K562 (cell line): ENCODE results near the gene C1QTNF5. TPM values are rescaled to one million over a fixed set of nuclear protein-coding genes. Genes with fewer than 3 reads are reported as not detected.

ENCODE experiments used
- CBFA2T3 ChIP-seq: fragments of 450-650 bp; IDR thresholded peaks from 2 replicates; pipeline ENCODE4 v1.6.1; 2017
- DDX20 ChIP-seq: fragments of 450-650 bp; IDR thresholded peaks from 2 replicates; pipeline ENCODE4 v1.6.1; 2016; ENCODE audit warnings: missing genetic modification characterization, low read depth, mild to moderate bottlenecking, missing compliant biosample characterization, moderate library complexity
- HDAC6 ChIP-seq: IDR thresholded peaks from 2 replicates; pipeline ENCODE4 v1.6.1; 2012; ENCODE audit warnings: low read depth, mild to moderate bottlenecking, control low read depth, inconsistent platforms, low read length, moderate library complexity
- JUNB ChIP-seq: fragments of 450-650 bp; formaldehyde crosslinking; conservative IDR thresholded peaks from 2 replicates; pipeline ENCODE4 v1.4.0; 2020; ENCODE audit warnings: mild to moderate bottlenecking
- KDM2B ChIP-seq: fragments of 250-450 bp; sonication (Bioruptor Pico); IDR thresholded peaks from 2 replicates; pipeline ENCODE4 v1.8.0; 2021; ENCODE audit warnings: mild to moderate bottlenecking, moderate library complexity
- L3MBTL2 ChIP-seq: fragments of 450-650 bp; IDR thresholded peaks from 2 replicates; pipeline ENCODE4 v1.6.1; 2016; ENCODE audit warnings: mild to moderate bottlenecking, moderate library complexity
- MBD2 ChIP-seq: sonication (generic); IDR thresholded peaks from 2 replicates; pipeline ENCODE4 v1.6.1; 2016; ENCODE audit warnings: low read depth, borderline replicate concordance
- NELFE ChIP-seq: IDR thresholded peaks from 2 replicates; pipeline ENCODE4 v1.6.1; 2011; ENCODE audit warnings: mild to moderate bottlenecking; ENCODE audit not compliant: insufficient read depth, insufficient read length
- PPARD ChIP-seq: fragments of 250-450 bp; sonication (Bioruptor Pico); IDR thresholded peaks from 2 replicates; pipeline ENCODE4 v1.8.0; 2022; ENCODE audit warnings: inconsistent platforms, mild to moderate bottlenecking, moderate library complexity
- ZFP36 ChIP-seq: fragments of 150-350 bp; IDR thresholded peaks from 2 replicates; pipeline ENCODE4 v1.6.1; 2018; ENCODE audit warnings: low read length, low read depth; ENCODE audit not compliant: partially characterized antibody
- ZNF124 ChIP-seq: sonication (generic); formaldehyde crosslinking; IDR thresholded peaks from 2 replicates; pipeline ENCODE4 v1.8.1; 2022; ENCODE audit warnings: missing genetic modification reagents
- ZNF3 ChIP-seq: fragments of 250-450 bp; sonication (Bioruptor Pico); IDR thresholded peaks from 2 replicates; pipeline ENCODE4 v1.5.0; 2021; ENCODE audit warnings: mild to moderate bottlenecking, moderate library complexity
- polyA plus RNA-seq, 8 experiments: library from polyadenylated mRNA; depleted of rRNA in 4 of 8; stranded (reverse) in 5 of 8; unstranded in 3 of 8; fragments of >200 nt; fragmentation: Nextera tagmentation in 2 of 8; fragmentation: Illumina TruSeq in 1 of 8; extraction: Ambion mirVana in 2 of 8; extraction: Trizol in 1 of 8; gene quantifications; 2 replicates each; pipeline versions ENCODE4 v1.2.1 to v1.2.3, GENCODE V29; 2011 to 2014; ENCODE audit warnings: inconsistent platforms in 1 of 8, missing spikeins in 1 of 8
- total RNA-seq, 7 experiments: library from RNA; depleted of rRNA in 6 of 7; stranded (reverse); fragments of >200 nt in 6 of 7; fragmentation: Illumina TruSeq in 2 of 7; extraction: Trizol in 2 of 7; gene quantifications; 2 replicates each; pipeline versions ENCODE4 v1.2.1 to v1.2.3, GENCODE V29; 2011 to 2021; ENCODE audit warnings: low replicate concordance in 1 of 7
- TF ChIP-seq, protein P1 (sequence below): IDR thresholded peaks from 2 replicates; pipeline ENCODE4 v1.6.1; 2016; ENCODE audit warnings: missing genetic modification characterization, missing compliant biosample characterization
- TF ChIP-seq, protein P2 (sequence below): fragments of 450-650 bp; IDR thresholded peaks from one replicate; pipeline ENCODE4 v1.6.1; 2018; ENCODE audit warnings: mild to moderate bottlenecking, moderate library complexity; ENCODE audit not compliant: partially characterized antibody
- TF ChIP-seq, protein P3 (sequence below), 2 experiments: IDR thresholded peaks in 1 of 2; conservative IDR thresholded peaks in 1 of 2; 2 replicates each; pipeline ENCODE4 v1.6.1; 2016; ENCODE audit warnings: low read depth in 2 of 2, mild to moderate bottlenecking in 1 of 2, missing compliant biosample characterization in 1 of 2, missing genetic modification characterization in 1 of 2, moderate library complexity in 1 of 2
- TF ChIP-seq, protein P4 (sequence below): fragments of 450-650 bp; IDR thresholded peaks from 2 replicates; pipeline ENCODE4 v1.6.1; 2016; ENCODE audit warnings: borderline replicate concordance
- TF ChIP-seq, protein P5 (sequence below): IDR thresholded peaks from 2 replicates; pipeline ENCODE4 v1.6.1; 2014; ENCODE audit warnings: antibody characterized with exemption

The C1QTNF5 gene
- total and polyA plus RNA-seq, 9 of the 15 experiments (the other 6 are each of a cell fraction or from before 2014, with no cell fraction given) = 0.07 to 0.76 (median 0.24) TPM; not detected in 1

DNA sequence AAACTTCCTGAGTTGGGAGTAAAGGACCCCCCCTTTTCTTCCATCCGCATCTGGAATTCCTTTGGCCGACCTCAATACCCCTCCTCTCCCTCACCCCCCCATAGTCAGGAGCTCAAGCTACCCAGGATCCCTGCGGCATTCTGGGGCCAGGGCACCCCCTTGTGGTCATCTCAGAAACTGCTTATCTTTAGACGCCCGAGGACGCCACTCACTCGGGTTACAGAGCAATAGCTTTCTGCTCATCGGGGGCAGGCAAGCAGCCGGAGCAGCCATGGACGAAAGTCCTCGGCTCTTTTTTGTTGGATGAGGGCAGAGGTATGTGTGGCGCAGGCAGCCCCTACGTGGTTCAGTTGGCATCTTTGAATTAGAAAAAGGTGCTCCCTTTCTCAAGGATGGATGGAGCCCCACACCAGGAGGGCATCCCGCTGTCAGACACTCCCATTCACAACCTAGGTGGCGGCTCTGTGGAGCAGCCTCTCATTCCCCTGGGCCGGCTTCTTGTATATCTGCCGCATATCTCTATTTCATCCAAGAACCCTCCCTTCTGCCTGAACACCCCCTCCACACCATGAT is 2.3 kb downstream of the C1QTNF5 start (continued):
- TF ChIP-seq, protein P1, sequence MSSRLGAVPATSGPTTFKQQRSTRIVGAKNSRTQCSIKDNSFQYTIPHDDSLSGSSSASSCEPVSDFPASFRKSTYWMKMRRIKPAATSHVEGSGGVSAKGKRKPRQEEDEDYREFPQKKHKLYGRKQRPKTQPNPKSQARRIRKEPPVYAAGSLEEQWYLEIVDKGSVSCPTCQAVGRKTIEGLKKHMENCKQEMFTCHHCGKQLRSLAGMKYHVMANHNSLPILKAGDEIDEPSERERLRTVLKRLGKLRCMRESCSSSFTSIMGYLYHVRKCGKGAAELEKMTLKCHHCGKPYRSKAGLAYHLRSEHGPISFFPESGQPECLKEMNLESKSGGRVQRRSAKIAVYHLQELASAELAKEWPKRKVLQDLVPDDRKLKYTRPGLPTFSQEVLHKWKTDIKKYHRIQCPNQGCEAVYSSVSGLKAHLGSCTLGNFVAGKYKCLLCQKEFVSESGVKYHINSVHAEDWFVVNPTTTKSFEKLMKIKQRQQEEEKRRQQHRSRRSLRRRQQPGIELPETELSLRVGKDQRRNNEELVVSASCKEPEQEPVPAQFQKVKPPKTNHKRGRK (tag) = no peak
- no peak for TF ChIP-seq ZFP36
- TF ChIP-seq, protein P2, sequence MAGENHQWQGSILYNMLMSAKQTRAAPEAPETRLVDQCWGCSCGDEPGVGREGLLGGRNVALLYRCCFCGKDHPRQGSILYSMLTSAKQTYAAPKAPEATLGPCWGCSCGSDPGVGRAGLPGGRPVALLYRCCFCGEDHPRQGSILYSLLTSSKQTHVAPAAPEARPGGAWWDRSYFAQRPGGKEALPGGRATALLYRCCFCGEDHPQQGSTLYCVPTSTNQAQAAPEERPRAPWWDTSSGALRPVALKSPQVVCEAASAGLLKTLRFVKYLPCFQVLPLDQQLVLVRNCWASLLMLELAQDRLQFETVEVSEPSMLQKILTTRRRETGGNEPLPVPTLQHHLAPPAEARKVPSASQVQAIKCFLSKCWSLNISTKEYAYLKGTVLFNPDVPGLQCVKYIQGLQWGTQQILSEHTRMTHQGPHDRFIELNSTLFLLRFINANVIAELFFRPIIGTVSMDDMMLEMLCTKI = no peak
- no peak for TF ChIP-seq PPARD (CRISPR knock-in tag)
- TF ChIP-seq HDAC6 = no peak
- TF ChIP-seq, protein P3, sequence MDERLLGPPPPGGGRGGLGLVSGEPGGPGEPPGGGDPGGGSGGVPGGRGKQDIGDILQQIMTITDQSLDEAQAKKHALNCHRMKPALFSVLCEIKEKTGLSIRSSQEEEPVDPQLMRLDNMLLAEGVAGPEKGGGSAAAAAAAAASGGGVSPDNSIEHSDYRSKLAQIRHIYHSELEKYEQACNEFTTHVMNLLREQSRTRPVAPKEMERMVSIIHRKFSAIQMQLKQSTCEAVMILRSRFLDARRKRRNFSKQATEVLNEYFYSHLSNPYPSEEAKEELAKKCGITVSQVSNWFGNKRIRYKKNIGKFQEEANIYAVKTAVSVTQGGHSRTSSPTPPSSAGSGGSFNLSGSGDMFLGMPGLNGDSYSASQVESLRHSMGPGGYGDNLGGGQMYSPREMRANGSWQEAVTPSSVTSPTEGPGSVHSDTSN (CRISPR knock-in tag; IDR thresholded peaks at IDR 0.05; ENCODE audit: low read depth) = no peak
- TF ChIP-seq, protein P3 (tag; conservative IDR thresholded peaks at IDR 0.05; ENCODE audit: low read depth) = no peak; the same call in 1 of the 2 replicates
- no peak for TF ChIP-seq JUNB (CRISPR knock-in tag)
- no peak for TF ChIP-seq NELFE
- no peak for TF ChIP-seq KDM2B (CRISPR knock-in tag)
- TF ChIP-seq, protein P4, sequence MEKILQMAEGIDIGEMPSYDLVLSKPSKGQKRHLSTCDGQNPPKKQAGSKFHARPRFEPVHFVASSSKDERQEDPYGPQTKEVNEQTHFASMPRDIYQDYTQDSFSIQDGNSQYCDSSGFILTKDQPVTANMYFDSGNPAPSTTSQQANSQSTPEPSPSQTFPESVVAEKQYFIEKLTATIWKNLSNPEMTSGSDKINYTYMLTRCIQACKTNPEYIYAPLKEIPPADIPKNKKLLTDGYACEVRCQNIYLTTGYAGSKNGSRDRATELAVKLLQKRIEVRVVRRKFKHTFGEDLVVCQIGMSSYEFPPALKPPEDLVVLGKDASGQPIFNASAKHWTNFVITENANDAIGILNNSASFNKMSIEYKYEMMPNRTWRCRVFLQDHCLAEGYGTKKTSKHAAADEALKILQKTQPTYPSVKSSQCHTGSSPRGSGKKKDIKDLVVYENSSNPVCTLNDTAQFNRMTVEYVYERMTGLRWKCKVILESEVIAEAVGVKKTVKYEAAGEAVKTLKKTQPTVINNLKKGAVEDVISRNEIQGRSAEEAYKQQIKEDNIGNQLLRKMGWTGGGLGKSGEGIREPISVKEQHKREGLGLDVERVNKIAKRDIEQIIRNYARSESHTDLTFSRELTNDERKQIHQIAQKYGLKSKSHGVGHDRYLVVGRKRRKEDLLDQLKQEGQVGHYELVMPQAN = no peak
- TF ChIP-seq DDX20 (tag) = no peak
- no peak for TF ChIP-seq CBFA2T3
- TF ChIP-seq, protein P5, sequence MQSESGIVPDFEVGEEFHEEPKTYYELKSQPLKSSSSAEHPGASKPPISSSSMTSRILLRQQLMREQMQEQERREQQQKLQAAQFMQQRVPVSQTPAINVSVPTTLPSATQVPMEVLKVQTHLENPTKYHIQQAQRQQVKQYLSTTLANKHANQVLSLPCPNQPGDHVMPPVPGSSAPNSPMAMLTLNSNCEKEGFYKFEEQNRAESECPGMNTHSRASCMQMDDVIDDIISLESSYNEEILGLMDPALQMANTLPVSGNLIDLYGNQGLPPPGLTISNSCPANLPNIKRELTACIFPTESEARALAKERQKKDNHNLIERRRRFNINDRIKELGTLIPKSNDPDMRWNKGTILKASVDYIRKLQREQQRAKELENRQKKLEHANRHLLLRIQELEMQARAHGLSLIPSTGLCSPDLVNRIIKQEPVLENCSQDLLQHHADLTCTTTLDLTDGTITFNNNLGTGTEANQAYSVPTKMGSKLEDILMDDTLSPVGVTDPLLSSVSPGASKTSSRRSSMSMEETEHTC = 0 out of 2 replicates have a peak, but pooled peaks have one; percentile 13
- no peak for TF ChIP-seq MBD2
- no peak for TF ChIP-seq ZNF3 (CRISPR knock-in tag)
- 0 out of 2 replicates have a peak, but pooled peaks have one; percentile 16 for TF ChIP-seq L3MBTL2
- TF ChIP-seq ZNF124 (CRISPR knock-in tag) = no peak
